Endodermal cell (in vitro differentiated cells): Measurements from ENCODE around the gene FRS2. TPM values are rescaled to one million over a fixed set of nuclear protein-coding genes. Genes with fewer than 3 reads are reported as not detected.

Experiments used
- DNase-seq: peaks from one replicate; pipeline ENCODE4 v3.0.0-alpha.2; 2017
- H3K27ac ChIP-seq: 2 replicates; pipeline ENCODE4 v1.5.1; 2013; ENCODE audit warnings: mild to moderate bottlenecking, low read depth, low read length, moderate library complexity
- H3K27me3 ChIP-seq: 2 replicates; pipeline ENCODE4 v1.6.1; 2013; ENCODE audit warnings: mild to moderate bottlenecking, low read length, moderate library complexity; ENCODE audit not compliant: insufficient read depth, control insufficient read depth, poor library complexity, severe bottlenecking
- H3K36me3 ChIP-seq: 2 replicates; pipeline ENCODE4 v1.7.0; 2013; ENCODE audit warnings: mild to moderate bottlenecking, low read length, moderate library complexity; ENCODE audit not compliant: control insufficient read depth, insufficient read depth
- H3K4me1 ChIP-seq: one replicate; pipeline ENCODE4 v1.7.0; 2013; ENCODE audit warnings: low read length; ENCODE audit not compliant: control insufficient read depth, insufficient read depth
- H3K4me3 ChIP-seq: 2 replicates; pipeline ENCODE4 v1.5.1; 2013; ENCODE audit warnings: mild to moderate bottlenecking, low read length, moderate library complexity
- H3K9ac ChIP-seq: 2 replicates; pipeline ENCODE4 v1.6.1; 2013; ENCODE audit warnings: mild to moderate bottlenecking, low read length, moderate library complexity; ENCODE audit not compliant: poor library complexity, severe bottlenecking; ENCODE audit errors: extremely low read depth
- H3K9me3 ChIP-seq: 2 replicates; pipeline ENCODE4 v1.6.1; 2013; ENCODE audit warnings: mild to moderate bottlenecking, low read length, moderate library complexity; ENCODE audit not compliant: control insufficient read depth
- H3K27ac Mint-ChIP-seq: 2 replicates; pipeline ENCODE4 v1.8.0; 2020; ENCODE audit warnings: mixed read lengths
- H3K27me3 Mint-ChIP-seq: 2 replicates; pipeline ENCODE4 v1.8.0; 2021; ENCODE audit warnings: mild to moderate bottlenecking, mixed read lengths; ENCODE audit not compliant: insufficient read depth
- H3K36me3 Mint-ChIP-seq: 2 replicates; pipeline ENCODE4 v1.8.0; 2020; ENCODE audit warnings: low read depth, mixed read lengths
- H3K4me1 Mint-ChIP-seq: 2 replicates; pipeline ENCODE4 v1.8.0; 2020; ENCODE audit warnings: mixed read lengths
- H3K4me3 Mint-ChIP-seq: 2 replicates; pipeline ENCODE4 v1.8.0; 2020; ENCODE audit warnings: mild to moderate bottlenecking, moderate library complexity, mixed read lengths
- H3K9me3 Mint-ChIP-seq: 2 replicates; pipeline ENCODE4 v1.8.0; 2020; ENCODE audit warnings: mild to moderate bottlenecking, mixed read lengths
- WGBS, 2 experiments: methylation state at CpG; one replicate each; pipeline versions ENCODE4 v1.1.5 to v1.1.7; 2013; ENCODE audit warnings: missing lambda C conversion rate in 2 of 2, mixed read lengths in 1 of 2; ENCODE audit not compliant: insufficient coverage in 1 of 2, insufficient read length in 1 of 2; 5-methylcytosine and 5-hydroxymethylcytosine counted together
- total RNA-seq, 2 donors: library from RNA; stranded (reverse); fragmentation: NEBNext Ultra II Directional in 1 of 2; extraction: Animal tissue kit (Norgen Biotek cat#: 25700) in 1 of 2; gene quantifications; 2 replicates in 1 of 2; 3 replicates in 1 of 2; pipeline ENCODE4 v1.2.1, GENCODE V29; 2021
- TF ChIP-seq, protein P1 (sequence below): fragments of 200-600 bp; sonication (generic); conservative IDR thresholded peaks from 2 replicates; pipeline ENCODE4 v1.5.0; 2021; ENCODE audit warnings: antibody characterized with exemption, mild to moderate bottlenecking

FRS2 gene
- total RNA-seq, 2 donors from 2014 or later = 63.1 to 65.8 TPM

- Histone ChIP-seq H3K27ac (no peak overlapping the region), H3K36me3 (peaks cover 12% of the 10 kb centered on the region), H3K27me3 (no peaks in the 10 kb centered on the region), H3K9ac (no peak overlapping the region), H3K9me3 (no peaks in the 10 kb centered on the region), H3K4me1 (peaks cover 5% of the 10 kb centered on the region), H3K4me3 (peak overlapping the region; percentile 97)
- H3K9me3 Mint-ChIP-seq = no peaks in the 10 kb centered on the region
- no peak overlapping the region for H3K4me3 Mint-ChIP-seq
- WGBS, 2 experiments = 95 to 100% methylated on average over 2 of the region's 2 CpGs
- no peak for DNase-seq
- peaks cover 54% of the 10 kb centered on the region for H3K4me1 Mint-ChIP-seq
- no peak overlapping the region for H3K27ac Mint-ChIP-seq
- no peaks in the 10 kb centered on the region for H3K27me3 Mint-ChIP-seq
- TF ChIP-seq, protein P1, sequence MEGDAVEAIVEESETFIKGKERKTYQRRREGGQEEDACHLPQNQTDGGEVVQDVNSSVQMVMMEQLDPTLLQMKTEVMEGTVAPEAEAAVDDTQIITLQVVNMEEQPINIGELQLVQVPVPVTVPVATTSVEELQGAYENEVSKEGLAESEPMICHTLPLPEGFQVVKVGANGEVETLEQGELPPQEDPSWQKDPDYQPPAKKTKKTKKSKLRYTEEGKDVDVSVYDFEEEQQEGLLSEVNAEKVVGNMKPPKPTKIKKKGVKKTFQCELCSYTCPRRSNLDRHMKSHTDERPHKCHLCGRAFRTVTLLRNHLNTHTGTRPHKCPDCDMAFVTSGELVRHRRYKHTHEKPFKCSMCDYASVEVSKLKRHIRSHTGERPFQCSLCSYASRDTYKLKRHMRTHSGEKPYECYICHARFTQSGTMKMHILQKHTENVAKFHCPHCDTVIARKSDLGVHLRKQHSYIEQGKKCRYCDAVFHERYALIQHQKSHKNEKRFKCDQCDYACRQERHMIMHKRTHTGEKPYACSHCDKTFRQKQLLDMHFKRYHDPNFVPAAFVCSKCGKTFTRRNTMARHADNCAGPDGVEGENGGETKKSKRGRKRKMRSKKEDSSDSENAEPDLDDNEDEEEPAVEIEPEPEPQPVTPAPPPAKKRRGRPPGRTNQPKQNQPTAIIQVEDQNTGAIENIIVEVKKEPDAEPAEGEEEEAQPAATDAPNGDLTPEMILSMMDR = no peak
- peaks cover 4% of the 10 kb centered on the region for H3K36me3 Mint-ChIP-seq
Observed at GRCh38 chr12:69473262-69473661, 3.1 kb downstream of the FRS2 start.

DNA sequence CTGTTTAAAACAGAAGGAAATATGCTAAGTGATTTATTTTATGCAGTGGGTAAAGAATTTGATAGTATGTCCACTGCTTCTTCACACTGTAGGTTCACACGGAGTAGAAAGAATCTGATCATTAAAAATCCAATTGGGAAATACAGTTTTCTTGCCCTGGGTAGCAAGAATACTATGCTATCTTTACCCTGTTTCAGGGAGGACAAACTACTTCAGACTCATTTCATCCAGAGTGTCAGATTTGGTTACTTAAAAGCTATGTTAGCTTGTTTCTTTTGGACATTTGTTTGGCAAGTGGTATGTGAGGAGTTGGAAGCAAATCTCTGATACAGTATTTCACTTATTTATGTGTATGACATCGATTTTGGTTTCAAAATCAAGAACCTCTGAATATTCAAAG is 4.3 kb downstream of the FRS2 start:
- Mint-ChIP-seq H3K9me3 (no peaks in the 10 kb centered on the region), H3K27ac (no peak overlapping the region), H3K4me3 (no peak overlapping the region), H3K4me1 (peaks cover 48% of the 10 kb centered on the region), H3K36me3 (peaks cover 4% of the 10 kb centered on the region), H3K27me3 (no peaks in the 10 kb centered on the region)
- Histone ChIP-seq H3K36me3 (peaks cover 17% of the 10 kb centered on the region), H3K4me1 (peaks cover 3% of the 10 kb centered on the region), H3K9me3 (no peaks in the 10 kb centered on the region), H3K27ac (no peak overlapping the region), H3K4me3 (peak overlapping the region; percentile 68), H3K27me3 (no peaks in the 10 kb centered on the region), H3K9ac (no peak overlapping the region)
- WGBS, 2 experiments = 85 to 86% methylated on average over 1 to 2 of the region's 2 CpGs
- TF ChIP-seq, protein P1 = no peak
- DNase-seq = no peak

DNA sequence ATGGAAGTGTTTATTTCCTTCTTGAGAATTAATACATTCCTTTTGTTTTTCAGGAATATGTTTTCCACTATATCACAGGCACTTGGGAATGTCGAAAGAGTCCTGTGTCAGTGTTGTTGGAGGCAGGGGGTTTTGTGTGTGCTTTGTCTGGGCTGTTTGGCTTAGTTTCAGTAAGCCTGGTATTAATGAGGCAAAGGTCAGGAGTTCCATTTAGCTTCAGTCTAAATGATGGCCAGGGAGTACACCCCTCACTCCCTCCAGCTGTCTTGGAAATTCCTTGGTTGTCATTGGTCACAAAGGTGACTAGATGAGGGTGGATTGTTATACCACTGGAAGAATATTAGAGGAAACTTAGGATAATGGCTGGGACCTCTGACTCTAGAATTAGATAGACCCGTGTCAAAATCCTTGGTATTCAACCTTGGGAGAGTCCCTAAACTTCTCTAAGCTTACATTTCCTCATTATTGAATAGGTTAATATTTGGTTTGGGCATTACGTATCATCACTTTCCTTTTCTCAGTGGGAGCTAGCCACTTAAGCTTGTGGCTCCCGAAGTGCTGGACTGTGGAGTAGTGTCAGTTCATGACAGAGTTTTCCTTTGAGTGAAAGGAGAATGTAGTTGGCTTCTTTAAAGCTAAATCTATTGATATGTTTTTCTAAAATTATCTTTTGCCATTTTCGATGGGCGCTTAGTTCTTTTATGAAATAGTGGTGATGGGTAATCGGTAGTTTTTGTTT is 5.2 kb downstream of the FRS2 start:
- H3K27ac ChIP-seq = peak overlapping the region; percentile 55
- no peak overlapping the region for H3K9ac ChIP-seq
- DNase-seq = no peak
- H3K27me3 ChIP-seq = no peaks in the 10 kb centered on the region
- Mint-ChIP-seq H3K36me3 (peaks cover 4% of the 10 kb centered on the region), H3K27ac (peak overlapping the region; percentile 20), H3K4me3 (no peak overlapping the region), H3K4me1 (peaks cover 45% of the 10 kb centered on the region), H3K27me3 (no peaks in the 10 kb centered on the region), H3K9me3 (no peaks in the 10 kb centered on the region)
- H3K4me1 ChIP-seq = peaks cover 3% of the 10 kb centered on the region
- WGBS, 2 experiments = 84 to 94% methylated on average over 3 to 7 of the region's 7 CpGs
- H3K9me3 ChIP-seq = no peaks in the 10 kb centered on the region
- peaks cover 17% of the 10 kb centered on the region for H3K36me3 ChIP-seq
- TF ChIP-seq, protein P1 = no peak
- peak overlapping the region; percentile 27 for H3K4me3 ChIP-seq
